Endothelial cell of umbilical vein (primary cell): ENCODE data around the gene ADAMTSL3. TPM values are rescaled to one million over a fixed set of nuclear protein-coding genes. Genes with fewer than 3 reads are reported as not detected.

Source experiments
- BruUV-seq: library from RNA; stranded (reverse); fragments of 400-500 nt; replicated peaks from 2 replicates; lab custom pipeline; 2021; lab: Mats Ljungman, UMichigan
- CTCF ChIA-PET: fragments of 300-600, 350-600 bp; sonication (Branson Sonifier 250); formaldehyde crosslinking; loops from one replicate; lab custom pipeline; 2021; ENCODE audit warnings: antibody characterized with exemption, inconsistent platforms; lab: Charles Lee
- POLR2A ChIA-PET: fragments of 300-600, 350-600 bp; sonication (Branson Sonifier 250); formaldehyde crosslinking; loops from one replicate; lab custom pipeline; 2021; ENCODE audit warnings: antibody characterized with exemption, inconsistent platforms; lab: Charles Lee
- DNase-seq: peaks from one replicate; pipeline ENCODE4 v3.0.0-alpha.2; 2011; ENCODE audit warnings: low read depth, low spot score
- FAIRE-seq: peaks from 2 replicates; lab custom pipeline; 2011; peaks lifted over from hg19 to GRCh38; lab: Jason Lieb, UNC
- H2AFZ ChIP-seq: 2 replicates; pipeline ENCODE4 v1.6.0; 2012; ENCODE audit warnings: low read depth, low read length, control low read depth, inconsistent platforms
- H3K27ac ChIP-seq: 2 replicates; pipeline ENCODE4 v1.5.1; 2011; ENCODE audit warnings: low read depth, mild to moderate bottlenecking, control low read depth, low read length, moderate library complexity; ENCODE audit not compliant: insufficient read depth
- H3K27me3 ChIP-seq, 2 experiments: 2 replicates each; pipeline versions ENCODE4 v1.6.0 to v1.6.1; 2011; ENCODE audit warnings: low read length in 2 of 2, mixed read lengths in 1 of 2; ENCODE audit not compliant: control insufficient read depth in 2 of 2, insufficient read depth in 2 of 2
- H3K36me3 ChIP-seq, 2 experiments: 2 replicates in 1 of 2; 3 replicates in 1 of 2; pipeline ENCODE4 v1.5.1; 2011; ENCODE audit warnings: low read length in 2 of 2, mild to moderate bottlenecking in 1 of 2, moderate library complexity in 1 of 2; ENCODE audit not compliant: control insufficient read depth in 2 of 2, insufficient read depth in 2 of 2; ENCODE audit errors: extremely low read depth in 1 of 2
- H3K4me1 ChIP-seq: 3 replicates; pipeline ENCODE4 v1.5.1; 2011; ENCODE audit warnings: mild to moderate bottlenecking, low read length; ENCODE audit not compliant: control insufficient read depth, insufficient read depth; ENCODE audit errors: extremely low read depth
- H3K4me2 ChIP-seq: 2 replicates; pipeline ENCODE4 v1.6.1; 2011; ENCODE audit warnings: low read length, control low read depth, mixed read lengths; ENCODE audit not compliant: insufficient read depth
- H3K4me3 ChIP-seq, 3 experiments: fragments of 200-600 bp in 1 of 3; sonication (generic), shearing (Covaris generic) in 1 of 3; replicated peaks in 1 of 3; 2 replicates each; pipeline ENCODE4 v1.5.1; 2011 to 2016; ENCODE audit warnings: control low read depth in 3 of 3, low read length in 3 of 3, mild to moderate bottlenecking in 2 of 3, inconsistent platforms in 1 of 3, low read depth in 1 of 3, moderate library complexity in 1 of 3; ENCODE audit not compliant: insufficient read depth in 1 of 3
- H3K79me2 ChIP-seq: 2 replicates; pipeline ENCODE4 v1.6.0; 2012; ENCODE audit warnings: low read length, inconsistent platforms; ENCODE audit not compliant: control insufficient read depth, insufficient read depth
- H3K9ac ChIP-seq: replicated peaks from 2 replicates; pipeline ENCODE3; 2011; ENCODE audit warnings: low read length, control low read depth; ENCODE audit not compliant: insufficient read depth; ENCODE audit errors: extremely low read depth
- H3K9me1 ChIP-seq: replicated peaks from 3 replicates; pipeline ENCODE4 v1.6.0; 2011; ENCODE audit warnings: mild to moderate bottlenecking, low read length; ENCODE audit not compliant: control insufficient read depth, insufficient read depth; ENCODE audit errors: extremely low read depth
- H3K9me3 ChIP-seq: replicated peaks from 2 replicates; pipeline ENCODE4 v1.5.1; 2012; ENCODE audit warnings: low read length, inconsistent platforms; ENCODE audit not compliant: control insufficient read depth, insufficient read depth
- H4K20me1 ChIP-seq: replicated peaks from 2 replicates; pipeline ENCODE3; 2011; ENCODE audit warnings: mild to moderate bottlenecking, low read length; ENCODE audit not compliant: control insufficient read depth, insufficient read depth; ENCODE audit errors: extremely low read depth
- CTCF ChIP-seq, 2 donors: IDR thresholded peaks; 1 replicate in 1 of 2; 2 replicates in 1 of 2; pipeline ENCODE4 v1.5.1; 2011; ENCODE audit warnings: low read length in 2 of 2, mild to moderate bottlenecking in 2 of 2, moderate library complexity in 2 of 2, control low read depth in 1 of 2, inconsistent platforms in 1 of 2, low read depth in 1 of 2; ENCODE audit not compliant: insufficient read depth in 1 of 2; ENCODE audit errors: extremely low read depth in 1 of 2
- EZH2 ChIP-seq: IDR thresholded peaks from 2 replicates; pipeline ENCODE4 v1.6.1; 2012; ENCODE audit warnings: borderline replicate concordance, low read depth, mild to moderate bottlenecking, moderate library complexity, low read length, inconsistent platforms; ENCODE audit not compliant: severe bottlenecking
- FOS ChIP-seq: IDR thresholded peaks from 2 replicates; pipeline ENCODE4 v1.6.1; 2011; ENCODE audit warnings: mild to moderate bottlenecking, low read length, moderate library complexity, borderline replicate concordance; ENCODE audit not compliant: insufficient read depth
- GATA2 ChIP-seq: IDR thresholded peaks from 2 replicates; pipeline ENCODE4 v1.7.0; 2011; ENCODE audit warnings: low read depth, mild to moderate bottlenecking, moderate library complexity, mixed read lengths, low read length; ENCODE audit not compliant: insufficient read length, insufficient read depth
- JUN ChIP-seq: IDR thresholded peaks from 2 replicates; pipeline ENCODE4 v1.6.1; 2011; ENCODE audit warnings: borderline replicate concordance, low read depth; ENCODE audit not compliant: insufficient read length, insufficient read depth
- MAX ChIP-seq: IDR thresholded peaks from 2 replicates; pipeline ENCODE4 v1.6.1; 2011; ENCODE audit not compliant: insufficient read depth, insufficient read length
- MYC ChIP-seq: IDR thresholded peaks from one replicate; pipeline ENCODE4 v1.6.1; 2011; ENCODE audit warnings: mild to moderate bottlenecking, low read depth, low read length
- POLR2A ChIP-seq: IDR thresholded peaks from 2 replicates; pipeline ENCODE4 v1.6.1; 2012; ENCODE audit warnings: low read depth, mild to moderate bottlenecking, control low read depth, low read length
- POLR2AphosphoS5 ChIP-seq: IDR thresholded peaks from 2 replicates; pipeline ENCODE4 v1.6.1; 2012; ENCODE audit warnings: low read depth, mild to moderate bottlenecking, control low read depth, low read length, moderate library complexity; ENCODE audit not compliant: insufficient read depth
- dilution Hi-C: fragments of 300-500 bp; cut with MboI; formaldehyde crosslinking; loops from one replicate; pipeline ENCODE4 v1.15.0; 2019; ENCODE audit warnings: low sequenced_read_pairs; ENCODE audit not compliant: extremely low pct_ligation_motif_present
- intact Hi-C: fragments of 100-400 bp; cut with micrococcal nuclease; formaldehyde crosslinking; loops from one replicate; pipeline ENCODE4 v1.10.0; 2022
- polyA plus RNA-seq, 4 experiments: library from polyadenylated mRNA; depleted of rRNA in 3 of 4; stranded (reverse) in 3 of 4; unstranded in 1 of 4; fragments of >200 nt; gene quantifications; 2 replicates each; pipeline versions ENCODE4 v1.2.1 to v1.2.3, GENCODE V29; 2011 to 2012; ENCODE audit warnings: missing spikeins in 1 of 4
- total RNA-seq: library from RNA; stranded (reverse); gene quantifications from 2 replicates; pipeline ENCODE4 v1.2.3, GENCODE V29; 2021

Gene ADAMTSL3
- total and polyA plus RNA-seq, 2 donors (not counting 3 experiments of a cell fraction or from before 2014, with no cell fraction given) = not detected

DNA sequence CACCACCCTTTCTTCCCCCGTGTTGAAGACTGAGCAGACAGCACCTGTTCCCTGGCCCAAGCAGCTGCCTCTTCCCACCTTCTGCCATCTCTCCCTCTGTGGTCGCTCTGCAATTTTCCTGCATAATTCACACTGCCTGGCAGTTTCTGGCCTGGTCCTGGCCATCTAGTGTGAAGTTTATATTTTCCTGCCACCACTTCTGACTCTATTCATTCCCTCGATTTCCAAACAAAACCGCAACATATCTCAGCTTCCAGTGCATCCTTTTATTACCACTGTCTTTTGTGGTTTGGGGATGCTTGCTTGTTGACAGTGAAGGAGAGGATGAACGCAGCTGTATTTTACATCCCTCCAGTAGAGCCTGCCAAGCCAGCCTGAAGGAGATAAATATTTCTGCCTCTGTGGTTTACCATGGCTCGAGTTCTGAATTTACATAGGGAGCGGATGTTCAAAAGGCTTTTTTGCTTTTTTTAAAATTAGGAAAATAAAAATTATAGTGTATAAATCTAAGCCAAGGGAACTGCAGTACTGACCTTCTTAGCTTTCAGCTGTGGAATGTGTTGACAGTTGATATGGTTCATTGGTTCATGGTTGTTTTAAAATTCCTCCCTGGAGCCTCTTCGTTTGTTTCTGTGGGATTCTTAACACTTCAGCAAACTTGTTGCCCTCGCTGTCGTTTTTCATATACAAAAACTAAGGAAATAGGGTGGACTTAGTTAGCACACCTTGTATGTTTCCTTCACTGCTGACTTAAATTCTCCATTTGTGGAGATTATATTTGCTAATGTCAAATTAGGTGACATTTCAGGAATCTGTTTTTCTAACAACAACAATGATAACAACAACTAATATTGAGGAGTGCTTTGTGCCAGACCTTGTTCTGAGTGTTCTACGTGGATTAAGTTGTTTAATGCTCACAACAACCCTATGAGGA, 250.5 kb downstream of the ADAMTSL3 start:
- ChIA-PET POLR2A (no interaction called here), CTCF (no interaction called here)
- no peak overlapping the region for H2AFZ ChIP-seq
- dilution Hi-C loops = no loop called here
- no peaks in the 10 kb centered on the region for H3K9me1 ChIP-seq
- H3K27me3 ChIP-seq = no peaks in the 10 kb centered on the region
- no peaks in the 10 kb centered on the region for H4K20me1 ChIP-seq
- no peaks in the 10 kb centered on the region for H3K36me3 ChIP-seq
- no peak overlapping the region for H3K9ac ChIP-seq
- no peak for TF ChIP-seq MAX
- no peak for TF ChIP-seq EZH2
- no peak for TF ChIP-seq FOS
- no peak for TF ChIP-seq JUN
- no peak for TF ChIP-seq POLR2A
- no peak for TF ChIP-seq POLR2AphosphoS5
- TF ChIP-seq GATA2 = no peak
- TF ChIP-seq CTCF (IDR thresholded peaks at IDR 0.05; ENCODE audit: extremely low read depth in 1 of 2, insufficient read depth in 1 of 2, low read depth in 1 of 2, low read length in 2 of 2) = no peak
- TF ChIP-seq MYC = no peak
- no peak overlapping the region for H3K4me3 ChIP-seq
- DNase-seq (no peak), FAIRE-seq (no peak)
- no peaks in the 10 kb centered on the region for H3K9me3 ChIP-seq
- intact Hi-C loops = no loop called here
- no peaks in the 10 kb centered on the region for H3K4me1 ChIP-seq
- H3K4me2 ChIP-seq = no peak overlapping the region
- H3K79me2 ChIP-seq = no peaks in the 10 kb centered on the region
- no TSS peak for BruUV-seq
- H3K27ac ChIP-seq = no peak overlapping the region
